Ovary (tissue), 9 donors: Measurements from ENCODE around the gene ENPP3. TPM values are rescaled to one million over a fixed set of nuclear protein-coding genes. Genes with fewer than 3 reads are reported as not detected.
A peak's percentile ranks its signal among the peaks of the same experiment; 100 is the strongest.

Source experiments
- DNase-seq, 5 donors: peaks; one replicate each; pipeline ENCODE4 v3.0.0-alpha.2; 2019 to 2020
- H3K27ac ChIP-seq, 2 donors: fragments of 200-600 bp; one replicate each; pipeline versions ENCODE4 v1.5.1 to v1.8.0; 2019 to 2022
- H3K27me3 ChIP-seq: fragments of 200-600 bp; one replicate; pipeline ENCODE4 v1.8.0; 2022
- H3K36me3 ChIP-seq: fragments of 200-600 bp; sonication (generic); one replicate; pipeline ENCODE4 v1.5.1; 2019
- H3K4me1 ChIP-seq: one replicate; pipeline ENCODE4 v1.8.1; 2013; ENCODE audit warnings: mild to moderate bottlenecking, moderate library complexity; ENCODE audit not compliant: insufficient read depth
- H3K4me3 ChIP-seq: fragments of 200-600 bp; sonication (generic); one replicate; pipeline ENCODE4 v1.5.1; 2017
- H3K9me3 ChIP-seq, 2 donors: fragments of 200-600 bp in 1 of 2; sonication (generic) in 1 of 2; one replicate each; pipeline versions ENCODE4 v1.5.1 to v1.8.1; 2013 to 2019; ENCODE audit warnings: mild to moderate bottlenecking in 1 of 2, moderate library complexity in 1 of 2
- EP300 ChIP-seq: sonication (generic); formaldehyde crosslinking; IDR thresholded peaks from one replicate; pipeline ENCODE4 v1.6.1; 2017; ENCODE audit warnings: antibody characterized with exemption
- POLR2A ChIP-seq: fragments of 450-650 bp; IDR thresholded peaks from one replicate; pipeline ENCODE4 v1.6.1; 2017; ENCODE audit warnings: antibody characterized with exemption, mild to moderate bottlenecking, moderate library complexity
- WGBS, 3 donors: extraction: QIAGEN DNeasy Blood & Tissue Kit in 1 of 3; methylation state at CpG; one replicate each; pipeline versions ENCODE4 v1.1.5 to v1.1.7; 2013 to 2017; 5-methylcytosine and 5-hydroxymethylcytosine counted together
- intact Hi-C, 4 donors: fragments of 100-400 bp; cut with DNase I; formaldehyde crosslinking; loops; one replicate each; pipeline versions ENCODE4 v1.11.0 to v1.15.1; 2022 to 2023
- polyA plus RNA-seq, 2 donors: library from polyadenylated mRNA; stranded (reverse); fragments of 200-250 nt in 1 of 2; fragments of 350-450 nt in 1 of 2; fragmentation: Illumina TruSeq in 1 of 2; extraction: RNeasy Lipid Tissue Mini Kit (QIAGEN cat#74804) in 1 of 2; gene quantifications; one replicate each; pipeline ENCODE4 v1.2.3, GENCODE V29; 2013 to 2014
- total RNA-seq, 7 donors: library from RNA; depleted of rRNA in 2 of 7; stranded (reverse); fragments of >200 nt in 2 of 7; fragmentation: NEBNext Ultra II Directional in 3 of 7; extraction: Animal tissue kit (Norgen Biotek cat#: 25700) in 3 of 7; gene quantifications; one replicate each; pipeline versions ENCODE4 v1.1.0 to v1.2.4, GENCODE V29; 2016 to 2023
- TF ChIP-seq, protein P1 (sequence below), 3 donors: fragments of 450-650 bp in 2 of 3; fragments of 200-600 bp in 1 of 3; IDR thresholded peaks; one replicate each; pipeline versions ENCODE4 v1.5.1 to v1.8.0; 2016 to 2022; ENCODE audit warnings: antibody characterized with exemption in 3 of 3, mild to moderate bottlenecking in 1 of 3
- donor health status: DM: no; HTN: no; CAD: no; lungs with moderate emphysema.
- donor health status: DM: no; HTN: no; CAD: no.
- donor health status: Bipolar disorder and iron deficiency.
- donor health status: DM: yes; HTN: yes; CAD: no.
- donor health status: DM: no; HTN: no; CAD: no.
- donor health status: DM: yes; HTN: yes; CAD: no.

ENPP3 gene
- total and polyA plus RNA-seq, 9 donors, result 0.41 to 3.9 (median 1.4) TPM

DNA sequence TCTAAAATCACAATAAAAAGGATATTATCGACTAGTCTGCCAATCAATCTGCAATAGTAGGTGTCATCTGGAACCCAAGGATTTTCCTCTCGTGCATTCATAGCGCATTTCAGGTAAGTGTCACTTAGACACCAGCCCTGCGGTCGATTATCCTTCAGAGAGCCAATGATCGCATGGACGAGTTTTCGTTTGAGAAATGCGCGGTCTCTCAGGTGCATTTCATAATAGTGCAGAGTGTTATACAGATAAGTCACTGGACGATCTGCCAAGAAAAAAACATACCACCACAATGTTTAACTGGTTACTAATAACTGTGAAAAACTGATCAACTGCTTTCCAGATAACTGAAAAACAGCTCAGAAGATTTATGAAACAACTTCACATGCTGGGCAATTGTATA lies 43.0 kb upstream of the ENPP3 start:
- 92 to 93% (median 93%) methylated on average over 11 of the region's 11 CpGs for WGBS, 3 donors
- intact Hi-C loops, result no loop called here
- no peaks in the 10 kb centered on the region for H3K36me3 ChIP-seq

DNA sequence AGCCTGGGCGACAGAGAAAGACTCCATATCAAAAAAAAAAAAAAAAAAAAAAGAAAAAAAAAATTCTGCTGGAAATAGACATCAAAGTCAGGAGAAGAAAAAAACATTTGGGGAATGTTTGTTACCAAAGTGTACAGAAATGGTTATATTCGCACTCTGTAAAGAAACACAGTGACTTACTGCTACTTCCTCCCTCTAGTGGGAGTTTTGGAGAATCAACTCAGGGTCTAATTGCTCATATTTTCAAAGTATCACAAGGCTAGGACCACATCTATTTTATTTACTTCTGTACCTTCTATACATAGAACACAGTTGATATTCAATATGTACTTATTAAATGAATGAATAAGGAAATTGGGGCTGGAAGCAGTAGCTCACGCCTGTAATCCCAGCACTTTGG lies 39.7 kb upstream of the ENPP3 start:
- H3K27me3 ChIP-seq, result no peaks in the 10 kb centered on the region
- WGBS, 3 donors, result 85 to 96% (median 93%) methylated on average over 3 of the region's 3 CpGs
- H3K4me1 ChIP-seq, result no peaks in the 10 kb centered on the region
- no peaks in the 10 kb centered on the region for H3K9me3 ChIP-seq
- DNase-seq, result no peak
- H3K27ac ChIP-seq, result no peak overlapping the region
- H3K4me3 ChIP-seq, result no peak overlapping the region
- intact Hi-C loops, result no loop called here
- TF ChIP-seq, protein P1, sequence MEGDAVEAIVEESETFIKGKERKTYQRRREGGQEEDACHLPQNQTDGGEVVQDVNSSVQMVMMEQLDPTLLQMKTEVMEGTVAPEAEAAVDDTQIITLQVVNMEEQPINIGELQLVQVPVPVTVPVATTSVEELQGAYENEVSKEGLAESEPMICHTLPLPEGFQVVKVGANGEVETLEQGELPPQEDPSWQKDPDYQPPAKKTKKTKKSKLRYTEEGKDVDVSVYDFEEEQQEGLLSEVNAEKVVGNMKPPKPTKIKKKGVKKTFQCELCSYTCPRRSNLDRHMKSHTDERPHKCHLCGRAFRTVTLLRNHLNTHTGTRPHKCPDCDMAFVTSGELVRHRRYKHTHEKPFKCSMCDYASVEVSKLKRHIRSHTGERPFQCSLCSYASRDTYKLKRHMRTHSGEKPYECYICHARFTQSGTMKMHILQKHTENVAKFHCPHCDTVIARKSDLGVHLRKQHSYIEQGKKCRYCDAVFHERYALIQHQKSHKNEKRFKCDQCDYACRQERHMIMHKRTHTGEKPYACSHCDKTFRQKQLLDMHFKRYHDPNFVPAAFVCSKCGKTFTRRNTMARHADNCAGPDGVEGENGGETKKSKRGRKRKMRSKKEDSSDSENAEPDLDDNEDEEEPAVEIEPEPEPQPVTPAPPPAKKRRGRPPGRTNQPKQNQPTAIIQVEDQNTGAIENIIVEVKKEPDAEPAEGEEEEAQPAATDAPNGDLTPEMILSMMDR (IDR thresholded peaks at IDR 0.05), result peak in 1 of 3 donors; percentile 13
- TF ChIP-seq POLR2A, result no peak
- no peaks in the 10 kb centered on the region for H3K36me3 ChIP-seq

More for the DNA sequence above, 43.0 kb upstream of the ENPP3 start:
- Histone ChIP-seq H3K27ac (no peak overlapping the region), H3K4me3 (no peak overlapping the region), H3K4me1 (no peaks in the 10 kb centered on the region), H3K9me3 (no peaks in the 10 kb centered on the region), H3K27me3 (no peaks in the 10 kb centered on the region)
- TF ChIP-seq, protein P1 (IDR thresholded peaks at IDR 0.05), result no peak
- TF ChIP-seq EP300 (no peak), POLR2A (no peak)
- DNase-seq, result no peak

DNA sequence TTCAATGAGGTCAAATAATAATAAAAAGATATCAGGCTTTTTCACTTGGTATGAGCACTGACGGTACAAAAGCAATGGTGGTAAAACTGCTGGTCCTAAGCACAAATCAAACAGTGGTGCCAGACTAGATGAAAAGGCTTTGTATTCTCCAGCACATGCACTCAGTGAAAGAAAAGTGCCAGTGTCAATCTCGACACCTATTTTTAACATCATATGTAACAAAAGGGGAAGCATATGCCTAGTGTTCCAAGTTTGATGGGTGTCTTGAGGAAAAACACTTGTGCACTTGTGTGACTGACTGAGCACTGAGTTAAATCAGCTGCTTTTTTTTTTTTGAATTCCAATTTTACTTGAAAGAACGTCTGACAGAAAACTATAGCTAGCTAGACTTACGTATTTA lies 36.4 kb upstream of the ENPP3 start:
- Histone ChIP-seq H3K36me3 (no peaks in the 10 kb centered on the region), H3K27ac (no peak overlapping the region), H3K4me3 (no peak overlapping the region), H3K4me1 (no peaks in the 10 kb centered on the region), H3K27me3 (no peaks in the 10 kb centered on the region), H3K9me3 (no peaks in the 10 kb centered on the region)
- 80 to 87% (median 81%) methylated on average over 4 of the region's 4 CpGs for WGBS, 3 donors
- intact Hi-C loops, result no loop called here
- DNase-seq, result no peak
- TF ChIP-seq, protein P1 (IDR thresholded peaks at IDR 0.05), result no peak
- no peak for TF ChIP-seq EP300
- TF ChIP-seq POLR2A, result no peak

DNA sequence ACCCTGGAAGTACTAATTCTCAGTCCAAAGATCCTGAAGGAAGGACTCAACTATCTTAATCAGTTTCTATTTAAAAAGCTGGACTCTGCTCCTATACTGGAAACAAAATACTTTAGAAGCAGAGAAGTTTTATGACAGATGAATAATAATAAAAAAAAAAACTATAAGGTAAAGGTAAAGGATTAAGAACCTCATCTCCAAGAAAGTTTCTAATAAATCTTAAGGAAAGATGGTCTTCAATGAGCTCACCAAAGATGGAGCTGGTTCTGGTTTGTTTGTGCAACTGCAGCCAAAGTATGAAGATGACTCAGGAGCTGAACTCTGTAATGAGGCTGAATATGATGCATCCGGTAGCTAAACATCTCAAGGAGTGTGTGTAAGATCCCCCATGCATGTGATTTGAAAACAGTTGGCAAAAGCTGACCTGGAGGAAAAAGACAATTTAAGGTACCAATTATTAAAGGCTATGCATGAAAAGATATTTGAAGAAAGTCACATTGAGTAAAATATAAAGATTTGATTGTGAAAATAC lies 34.3 kb upstream of the ENPP3 start:
- H3K27ac ChIP-seq, result no peak overlapping the region
- H3K9me3 ChIP-seq, result no peaks in the 10 kb centered on the region
- H3K4me1 ChIP-seq, result no peaks in the 10 kb centered on the region
- intact Hi-C loops, result no loop called here
- no peaks in the 10 kb centered on the region for H3K36me3 ChIP-seq
- 17 to 62% (median 58%) methylated on average over 1 of the region's 1 CpG for WGBS, 3 donors
- TF ChIP-seq EP300, result no peak
- no peak for TF ChIP-seq POLR2A
- TF ChIP-seq, protein P1 (IDR thresholded peaks at IDR 0.05), result no peak
- no peak overlapping the region for H3K4me3 ChIP-seq
- DNase-seq, result no peak
- H3K27me3 ChIP-seq, result no peaks in the 10 kb centered on the region
